ENCODE data around the gene NUP210L.

GRCh38 chr1:154148807-154149206 is 6.1 kb downstream of the NUP210L start:
- no peak for TF ChIP-seq CTCF (conservative IDR thresholded peaks at IDR 0.05)
- no peak for TF ChIP-seq EZH2 (IDR thresholded peaks at IDR 0.05; ENCODE audit: low read depth)
